Activated CD4-positive, alpha-beta T cell treated with anti-CD3 and anti-CD28 coated beads, Interleukin-2, amount 50 U/mL, for 4 hours (primary cell): Measurements from ENCODE around the gene TMEM163.
"Not testable (repeated sequence)": the region's sequence is repeated elsewhere in the genome, so short reads cannot be mapped to it uniquely, and the experiment has no call there.

ENCODE experiments used
- DNase-seq, 2 experiments: peaks; one replicate each; pipeline ENCODE4 v3.0.0-alpha.2; 2020

Gene TMEM163

DNA sequence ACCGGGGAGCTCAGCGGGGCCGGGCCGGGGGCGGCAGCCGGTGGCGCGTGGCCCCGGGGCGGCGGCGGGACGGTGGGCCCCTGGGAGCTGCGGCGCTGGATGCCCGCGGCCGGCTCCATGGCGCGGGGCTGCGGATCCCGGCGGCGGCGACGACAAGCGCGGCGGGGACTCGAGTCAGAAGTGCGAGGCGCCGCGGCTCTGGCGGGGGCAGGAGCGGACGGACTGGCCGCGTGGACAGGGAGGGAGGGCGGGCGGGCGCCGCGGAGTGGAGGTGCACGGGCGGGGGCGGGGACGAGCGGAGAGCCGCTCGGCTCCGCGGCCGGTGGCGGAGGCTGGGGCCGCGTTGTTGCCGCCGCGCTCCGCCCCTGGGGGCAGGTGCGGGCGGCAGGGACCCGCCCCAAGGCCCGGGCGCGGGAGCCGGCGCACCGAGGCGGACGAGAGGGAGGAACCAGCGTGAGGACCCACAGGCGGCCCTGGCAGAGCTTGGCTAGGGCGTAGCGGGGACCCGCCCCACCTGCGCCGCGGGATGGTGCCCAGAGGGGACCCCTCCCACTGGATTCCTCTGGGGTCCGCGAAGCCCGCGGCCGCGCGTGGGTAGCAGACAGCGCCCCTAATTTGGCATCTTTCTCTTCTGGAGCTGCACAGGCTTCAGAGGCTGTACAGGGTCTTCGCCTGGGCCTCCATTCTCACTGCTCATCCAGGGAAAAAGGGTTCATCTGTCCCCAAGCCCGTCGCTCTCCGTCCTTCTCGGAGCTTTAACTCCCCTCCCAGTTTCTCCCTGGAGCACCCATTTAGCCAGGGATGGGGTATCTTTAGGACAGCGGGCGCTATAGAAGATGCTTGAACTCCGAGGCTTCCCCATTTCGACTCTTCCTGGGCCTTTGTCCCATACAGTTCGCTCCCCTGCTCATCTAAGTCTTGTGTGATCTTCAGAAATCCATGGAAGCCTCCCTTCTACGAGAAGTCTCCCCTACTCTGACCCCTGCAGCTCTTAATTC, at the start of gene TMEM163:
TMEM163 (minus strand) TSS at position 184 of the 998 bp plus-strand sequence.
- no peak for DNase-seq

DNA sequence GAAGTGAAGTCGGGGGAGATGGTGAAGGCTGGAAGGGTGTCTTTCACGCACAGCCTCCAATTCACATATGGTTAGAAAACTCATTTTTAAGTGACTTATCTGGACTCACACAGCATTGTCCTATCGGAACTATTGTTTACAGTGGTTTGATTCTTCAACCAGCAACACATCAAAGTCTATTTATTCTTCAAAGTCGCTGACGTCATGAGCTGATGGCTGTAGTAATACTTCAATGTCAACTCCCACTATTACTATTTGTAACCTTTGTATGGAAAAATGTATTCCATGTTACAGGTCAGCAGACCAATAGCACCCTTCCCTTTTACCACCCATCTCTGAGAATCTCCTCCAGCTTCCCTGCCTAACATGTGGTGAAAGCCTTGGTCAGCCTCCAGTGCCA, 47.8 kb upstream of the TMEM163 start:
- DNase-seq = no peak

DNA sequence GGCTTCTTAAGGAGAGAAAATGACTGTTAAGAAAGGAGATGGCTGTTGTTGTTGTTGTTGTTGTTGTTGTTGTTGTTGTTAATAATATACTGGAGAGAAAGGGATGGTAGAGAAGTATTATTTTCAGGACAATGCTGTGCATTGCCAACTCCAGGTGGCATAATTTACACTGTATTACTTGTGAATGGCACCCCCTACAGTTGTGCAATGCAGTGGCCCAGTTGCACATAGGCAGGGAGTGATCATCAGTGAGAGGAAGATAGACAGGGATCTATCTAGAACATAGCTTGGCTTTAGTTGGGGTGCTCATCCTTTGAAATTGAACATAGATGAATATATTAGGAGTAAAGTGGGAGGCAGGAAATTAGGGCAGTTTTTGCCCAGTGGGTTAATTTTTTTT, 47.2 kb upstream of the TMEM163 start:
- DNase-seq = no peak

DNA sequence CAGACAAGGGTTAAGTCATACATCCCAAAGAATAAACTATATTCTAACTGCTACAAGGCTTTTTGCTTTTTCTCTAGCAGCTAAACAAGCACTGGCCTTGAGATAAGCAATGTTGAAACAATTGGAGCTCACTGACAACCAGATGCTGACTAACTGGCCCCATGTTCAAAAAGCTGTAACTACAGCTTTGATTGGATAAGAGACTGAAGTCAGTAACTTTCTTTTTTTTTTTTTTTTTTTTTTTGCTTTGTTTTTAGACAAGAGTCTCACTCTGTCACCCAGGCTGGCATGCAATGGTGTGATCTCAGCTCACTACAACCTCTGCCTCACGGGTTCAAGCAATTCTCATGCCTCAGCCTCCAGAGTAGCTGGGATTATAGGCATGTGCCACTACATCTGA, 45.4 kb upstream of the TMEM163 start:
- DNase-seq = no peak

DNA sequence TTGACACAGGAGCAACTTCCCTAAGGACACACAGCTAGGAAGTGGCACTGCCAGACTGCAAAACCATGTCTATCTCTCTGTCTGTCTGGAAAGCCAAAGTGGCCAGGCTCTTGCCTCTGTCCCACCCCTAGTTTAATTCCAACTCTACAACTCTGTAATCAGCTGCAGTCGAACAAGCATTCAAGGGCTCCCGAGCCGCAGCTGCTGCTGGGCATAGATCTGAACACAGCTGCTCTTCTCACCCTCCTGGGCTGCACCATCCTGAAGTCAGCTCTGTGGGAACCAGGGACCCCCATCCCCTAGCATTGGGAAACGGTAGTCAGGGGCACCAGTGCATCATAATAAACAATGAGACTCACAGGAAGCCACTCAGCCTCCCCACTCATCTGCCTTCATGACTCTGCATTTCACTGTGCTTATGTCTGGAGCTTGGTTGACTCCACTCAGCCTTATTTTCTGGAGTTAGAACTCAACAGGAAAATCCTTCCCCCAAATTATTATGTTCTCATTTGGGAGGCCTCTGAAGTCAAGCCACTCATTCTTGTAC, 44.4 kb upstream of the TMEM163 start:
- no peak for DNase-seq

DNA sequence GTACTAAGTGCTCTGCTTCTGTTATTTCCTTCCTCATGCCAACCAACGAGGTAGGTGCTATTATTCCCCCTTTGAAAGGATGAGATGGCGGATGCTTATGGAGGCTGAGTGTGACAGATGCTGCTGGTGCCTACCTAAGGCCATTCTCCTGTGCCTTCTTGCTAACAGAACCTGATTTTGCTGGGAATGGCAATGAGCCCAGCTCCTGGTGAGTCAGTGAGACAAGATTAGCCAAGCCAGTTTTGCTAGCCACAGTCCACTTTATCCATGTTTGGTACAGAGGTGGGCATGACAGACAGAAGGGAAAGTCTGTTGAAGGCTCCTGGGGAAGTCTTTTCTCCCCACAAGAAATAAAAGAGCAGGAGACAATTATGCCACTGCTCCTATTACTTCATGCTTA, 43.7 kb upstream of the TMEM163 start:
- no peak for DNase-seq

DNA sequence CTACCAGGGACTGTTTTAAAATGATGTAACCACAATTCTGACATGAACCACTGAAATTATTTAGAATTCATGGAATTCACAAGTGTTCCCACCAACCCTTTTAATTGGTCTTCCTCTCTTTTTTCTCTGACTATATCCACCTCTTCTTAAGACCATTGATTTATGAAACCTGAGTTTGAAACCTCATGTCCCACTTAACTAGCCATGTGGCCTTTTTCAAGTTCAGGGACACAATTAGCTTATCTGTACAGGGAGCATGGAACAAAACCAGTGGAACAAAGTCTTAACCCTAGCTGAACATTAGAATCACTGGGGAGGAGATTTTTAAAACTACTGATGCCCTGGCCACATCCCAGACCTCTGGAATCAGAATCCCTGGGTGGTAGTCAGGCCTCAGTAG, 41.6 kb upstream of the TMEM163 start:
- DNase-seq = no peak

DNA sequence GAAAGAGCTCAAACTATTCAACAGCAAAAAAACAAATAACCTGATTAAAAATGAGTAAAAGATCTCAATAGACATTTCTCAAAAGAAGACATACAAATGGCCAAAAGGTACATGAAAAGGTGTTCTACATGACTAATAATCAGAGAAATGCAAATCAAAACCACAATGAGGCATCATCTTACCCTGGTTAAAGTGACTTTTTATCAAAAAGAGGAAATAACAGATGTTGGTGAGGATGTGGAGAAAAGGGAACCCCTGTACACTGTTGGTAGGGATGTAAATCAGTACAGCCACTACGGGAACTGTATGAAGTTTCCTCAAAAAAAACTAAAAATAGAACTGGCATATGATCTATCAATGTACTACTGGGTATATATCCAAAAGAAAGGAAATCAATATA, 39.8 kb upstream of the TMEM163 start:
- no peak for DNase-seq

DNA sequence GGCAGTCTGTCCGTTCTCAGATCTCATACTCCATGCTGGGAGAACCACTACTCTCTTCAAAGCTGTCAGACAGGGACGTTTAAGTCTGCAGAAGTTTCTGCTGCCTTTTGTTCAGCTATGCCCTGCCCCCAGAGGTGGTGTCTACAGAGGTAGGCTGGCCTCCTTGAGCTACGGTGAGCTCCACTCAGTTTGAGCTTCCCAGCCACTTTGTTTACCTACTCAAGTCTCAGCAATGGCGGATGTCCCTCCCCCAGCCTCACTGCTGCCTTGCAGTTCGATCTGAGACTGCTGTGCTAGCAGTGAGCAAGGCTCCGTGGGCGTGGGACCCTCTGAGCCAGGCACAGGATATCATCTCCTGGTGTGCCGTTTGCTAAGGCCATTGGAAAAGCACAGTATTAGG, 33.2 kb upstream of the TMEM163 start:
- DNase-seq = not testable (repeated sequence)

DNA sequence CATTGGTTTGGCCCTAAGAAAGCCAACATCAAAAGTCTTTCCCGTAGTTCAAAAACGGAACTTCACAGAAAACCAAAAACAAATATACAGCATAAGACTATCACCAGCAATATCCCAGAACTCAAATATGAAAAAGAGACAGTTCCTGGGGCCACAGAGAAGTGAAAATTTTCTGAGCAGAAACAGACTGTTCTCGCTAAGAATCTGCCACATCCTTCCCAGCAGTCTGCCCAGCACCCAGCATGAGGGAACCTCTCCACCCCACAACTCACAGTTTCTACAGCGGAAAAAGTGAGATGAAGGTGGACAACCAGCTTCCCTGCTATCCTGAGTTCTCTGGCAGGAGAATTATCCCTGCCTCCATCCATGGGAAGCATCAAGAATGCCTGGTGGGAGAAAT, 26.7 kb upstream of the TMEM163 start:
- no peak for DNase-seq

DNA sequence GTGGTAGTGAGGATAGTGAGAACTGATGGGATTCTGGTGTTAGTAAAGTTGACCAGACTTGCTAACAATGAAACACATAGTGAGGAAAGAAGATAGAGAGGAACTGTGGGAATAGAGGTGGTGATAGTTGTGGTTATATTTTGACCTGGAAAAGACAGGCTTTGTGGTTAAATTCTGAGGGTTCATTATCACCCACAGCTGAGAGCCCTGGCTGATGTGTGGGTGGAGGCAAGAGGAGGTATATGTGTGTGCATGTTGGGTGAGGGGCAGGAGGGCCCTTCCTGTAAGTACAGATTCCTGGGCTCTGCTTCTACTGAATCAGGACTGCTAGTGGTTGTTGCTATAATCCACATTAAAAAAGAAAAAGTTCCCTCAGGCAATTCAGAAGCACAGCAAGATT, 26.2 kb upstream of the TMEM163 start:
- DNase-seq = no peak

DNA sequence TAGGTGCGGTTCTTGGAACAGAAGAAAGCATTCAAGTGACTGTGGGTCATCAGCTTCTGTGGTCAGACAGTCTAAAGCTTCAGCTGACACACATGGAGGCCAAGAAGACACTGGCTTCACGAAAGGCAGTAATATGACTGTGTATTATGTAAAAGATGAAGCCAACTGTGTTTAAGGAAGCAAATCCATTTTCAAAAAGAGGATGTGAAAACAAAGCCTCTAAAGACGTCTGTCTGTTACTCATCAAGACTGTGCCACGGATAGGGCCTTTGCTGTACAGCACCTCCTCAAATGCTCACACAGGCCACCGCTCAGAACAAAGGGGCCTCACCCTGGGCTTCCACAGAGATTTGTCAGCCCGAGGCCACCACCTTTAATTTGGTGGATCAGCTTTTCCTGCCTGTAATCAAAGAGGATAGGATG, 21.1 kb upstream of the TMEM163 start:
- no peak for DNase-seq

DNA sequence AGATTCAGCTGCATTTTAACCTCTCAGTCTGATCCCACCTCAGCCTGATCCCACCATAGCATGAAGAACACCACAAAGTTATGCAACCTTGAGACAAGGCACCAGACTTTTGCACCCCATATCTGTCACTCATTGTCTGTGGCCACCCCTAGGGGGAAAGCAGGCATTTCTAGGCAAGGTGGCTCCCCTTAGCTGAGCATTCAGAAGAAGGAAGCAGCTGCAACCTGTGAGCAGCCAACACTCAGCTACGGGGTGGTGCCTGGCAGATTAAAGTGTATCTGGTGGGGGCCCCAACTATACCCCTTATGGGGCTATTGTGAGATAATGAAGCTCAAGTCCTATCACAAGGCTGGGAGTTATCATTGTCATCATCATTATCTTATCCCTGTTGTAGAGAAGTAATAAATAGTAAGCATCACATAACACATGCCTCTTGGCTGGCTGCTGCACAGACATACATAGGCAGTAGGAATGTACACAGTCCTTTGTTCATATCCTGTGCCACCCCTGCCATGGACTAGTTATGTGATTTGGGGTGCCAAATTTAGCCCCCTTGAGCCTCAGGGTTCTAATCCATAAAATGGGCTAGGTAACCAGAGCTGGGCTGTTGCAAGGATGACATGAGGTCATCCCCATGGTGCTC, 20.6 kb upstream of the TMEM163 start:
- DNase-seq = no peak

DNA sequence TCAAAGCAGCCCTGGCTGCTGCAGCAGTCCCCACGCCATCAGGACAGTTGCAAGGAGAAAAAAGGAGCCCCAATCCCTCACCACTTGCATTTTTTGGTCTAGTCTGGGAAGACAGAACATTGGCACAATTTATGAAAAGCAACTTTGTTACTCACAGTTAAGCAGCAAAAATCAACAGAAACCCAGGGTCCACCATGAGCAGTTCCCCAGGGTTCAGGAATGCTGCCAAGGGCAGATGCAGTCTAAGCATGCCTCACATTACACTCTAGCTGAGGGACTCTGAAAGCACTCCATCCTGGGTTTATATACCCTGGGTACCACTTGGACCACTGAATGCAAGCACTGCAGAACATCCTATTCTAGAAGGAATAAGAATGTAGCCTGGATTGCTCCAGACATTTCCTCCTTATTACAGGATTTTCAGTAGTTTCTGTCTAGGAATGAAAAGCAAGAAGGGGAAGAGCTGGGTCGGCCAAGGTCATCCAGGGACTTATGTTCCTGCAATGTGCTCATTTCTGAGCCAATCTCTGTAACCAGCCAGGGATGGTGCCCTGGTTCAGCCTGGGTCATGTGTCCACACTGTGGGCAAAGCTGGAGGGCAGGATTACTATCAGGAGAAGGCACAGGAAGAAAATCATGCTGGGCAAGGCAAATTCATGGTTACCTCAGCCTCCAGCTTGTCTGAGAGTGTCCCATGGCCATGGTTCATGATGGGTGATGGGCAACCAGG, 19.5 kb upstream of the TMEM163 start:
- DNase-seq = no peak

DNA sequence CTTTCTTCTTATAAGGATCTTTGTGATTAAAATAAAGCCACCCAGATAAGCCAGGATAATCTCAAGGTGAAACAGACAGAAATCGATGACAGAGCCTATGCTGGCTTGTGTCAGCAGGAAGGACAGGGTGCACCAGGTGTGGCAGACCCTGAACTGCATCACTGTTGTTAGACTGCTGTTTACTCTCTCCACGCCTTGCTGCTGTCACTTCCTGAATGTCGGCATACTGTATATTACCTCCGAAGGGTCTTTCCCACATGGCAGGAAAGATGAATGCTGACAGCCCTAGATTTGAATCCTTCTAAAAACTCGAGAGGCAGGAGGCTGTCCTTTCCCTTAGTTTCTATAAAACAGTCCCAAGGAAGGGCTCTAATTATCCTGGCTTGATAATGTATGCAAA, 18.9 kb upstream of the TMEM163 start:
- DNase-seq = no peak

DNA sequence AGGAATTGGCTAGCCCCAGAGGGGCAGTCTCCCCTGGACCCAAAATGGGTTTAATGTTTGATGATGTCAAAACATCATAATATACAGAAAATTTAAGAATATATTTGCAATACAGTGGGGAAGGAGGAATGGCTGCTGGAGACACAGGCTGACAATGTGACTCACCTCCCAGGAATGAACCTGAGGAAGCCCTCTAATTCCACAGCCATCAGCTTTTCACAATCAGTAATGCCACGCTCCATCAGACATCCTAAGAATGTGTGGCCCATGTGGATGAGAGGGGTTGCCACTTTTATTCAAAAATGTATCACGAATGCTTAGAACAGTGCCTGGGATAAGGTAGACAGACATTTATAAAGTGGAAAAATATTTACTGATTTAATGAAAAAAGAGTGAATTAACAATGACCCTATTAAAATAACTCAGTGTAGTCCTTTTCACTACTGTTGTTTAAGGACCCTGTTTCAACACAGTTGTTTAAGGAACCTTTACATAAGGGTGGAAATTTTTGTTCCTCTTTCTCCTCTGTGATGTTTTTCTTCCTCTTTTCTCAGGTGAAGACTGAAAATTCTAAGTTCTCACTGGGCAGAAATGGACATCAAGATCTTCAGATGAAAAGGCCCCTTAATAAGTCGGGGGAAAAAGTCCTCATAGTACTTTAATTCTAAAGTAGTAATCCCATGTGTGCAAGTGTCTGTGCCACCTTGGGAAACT, 17.5 kb upstream of the TMEM163 start:
- no peak for DNase-seq

DNA sequence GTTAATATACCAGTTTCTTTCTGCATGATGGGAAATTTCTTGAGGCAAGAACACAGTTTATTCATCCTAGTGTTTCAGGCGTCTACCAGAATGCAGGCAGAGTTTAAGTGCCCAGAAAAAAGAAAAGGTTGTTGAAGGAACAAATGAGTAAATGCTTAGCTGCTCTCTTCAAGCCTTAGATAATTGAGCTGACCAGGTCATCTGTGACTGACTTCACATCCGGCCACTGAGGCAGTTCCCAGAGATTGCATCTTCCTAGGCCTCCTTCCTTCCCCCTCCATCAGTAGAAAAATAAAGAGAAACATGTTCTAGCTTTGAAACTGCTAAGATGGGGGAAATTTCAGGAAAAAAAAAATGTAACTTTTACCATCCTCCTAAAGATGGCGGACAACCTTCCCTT, 9.4 kb upstream of the TMEM163 start:
- no peak for DNase-seq

DNA sequence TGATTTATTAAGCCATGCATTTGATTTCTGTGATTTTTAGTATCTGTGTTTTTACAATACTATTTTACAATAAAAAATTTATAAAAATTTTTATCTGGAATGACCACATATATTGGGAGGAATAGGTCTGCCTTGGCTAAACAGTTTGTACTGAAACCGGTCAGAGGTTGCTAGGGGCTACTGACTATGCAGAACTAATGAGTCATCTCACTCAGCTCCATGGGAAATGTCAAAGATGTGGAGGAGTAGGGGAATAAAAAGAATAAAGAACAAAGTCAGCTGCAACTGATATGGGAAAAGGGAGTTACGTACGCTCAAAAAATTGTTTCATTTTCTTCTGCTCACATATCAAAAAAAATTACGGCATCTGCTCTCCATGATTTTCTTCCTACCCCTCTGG, 8.6 kb upstream of the TMEM163 start:
- no peak for DNase-seq

DNA sequence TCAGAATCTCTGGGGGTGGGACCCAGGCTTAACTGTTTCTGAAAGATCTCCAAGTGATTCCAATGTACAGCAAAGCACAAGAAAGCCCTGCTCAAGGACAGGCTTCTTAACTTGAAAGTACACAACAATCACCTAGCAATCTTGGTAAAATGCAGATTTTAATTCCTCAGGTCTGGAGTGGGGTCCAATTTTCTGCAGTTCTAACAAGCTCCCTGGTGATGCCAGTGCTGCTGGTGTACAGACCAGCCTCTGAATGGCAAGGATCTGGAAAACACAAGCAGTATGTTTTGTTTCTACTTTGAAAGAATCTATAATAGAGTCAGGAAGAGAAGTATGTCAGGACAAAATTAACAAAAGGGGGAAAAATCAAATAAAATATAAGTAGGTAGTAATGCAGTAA, 7.8 kb upstream of the TMEM163 start:
- DNase-seq = no peak

DNA sequence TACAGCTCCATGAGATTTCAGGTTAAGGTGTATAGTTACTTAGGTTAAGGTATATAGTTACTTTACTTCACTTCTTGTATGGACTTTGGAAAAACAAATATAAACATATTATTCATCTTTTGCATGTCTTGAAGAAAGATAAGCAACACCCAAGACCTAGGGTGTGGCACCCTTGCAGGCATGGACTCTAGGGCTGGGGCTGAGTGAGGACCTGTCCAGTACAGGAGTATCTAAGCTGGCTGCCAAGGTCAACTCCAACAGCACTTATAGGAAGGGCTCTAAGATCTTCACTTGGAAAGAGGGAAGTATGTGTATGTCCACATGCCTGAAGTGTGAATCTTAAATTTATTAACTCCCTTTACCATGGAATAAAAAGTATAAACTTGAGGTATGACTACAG, 7.1 kb upstream of the TMEM163 start:
- no peak for DNase-seq

DNA sequence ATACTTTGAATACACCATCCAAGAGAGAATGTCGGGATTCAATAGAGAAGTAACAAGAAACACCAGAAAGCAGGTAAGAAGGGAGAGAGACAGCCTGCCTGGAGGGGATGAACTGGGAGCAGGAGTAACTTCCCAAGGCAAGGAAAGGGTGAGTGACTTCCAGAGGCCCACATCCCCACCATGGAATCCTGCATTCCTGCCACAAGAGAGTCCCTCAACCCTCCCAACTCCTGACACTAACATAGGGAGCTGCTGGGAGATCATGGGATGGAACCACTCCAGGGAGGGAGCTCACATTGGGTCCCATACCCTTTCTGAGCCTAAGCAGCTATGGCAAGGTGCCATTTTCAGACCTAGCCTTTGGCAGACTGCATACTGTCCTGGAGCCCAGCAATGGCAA, 5.5 kb upstream of the TMEM163 start:
- no peak for DNase-seq

DNA sequence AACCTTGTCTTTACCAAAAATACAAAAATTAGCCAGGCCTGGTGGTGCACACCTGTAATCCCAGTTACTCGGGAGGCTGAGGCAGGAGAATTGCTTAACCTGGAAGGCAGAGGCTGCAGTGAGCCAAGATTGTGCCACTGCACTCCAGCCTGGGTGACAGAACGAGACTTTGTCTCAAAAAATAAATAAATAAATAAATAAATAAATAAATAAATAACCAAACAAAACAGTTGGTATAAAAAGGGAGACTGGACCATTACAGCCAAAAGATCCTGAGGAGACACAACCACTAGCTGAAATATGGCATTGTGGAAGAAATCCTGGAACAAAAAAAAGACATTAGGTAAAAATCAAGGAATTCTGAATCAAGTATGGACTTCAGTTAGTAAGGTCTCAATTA, 4.9 kb upstream of the TMEM163 start:
- not testable (repeated sequence) for DNase-seq

DNA sequence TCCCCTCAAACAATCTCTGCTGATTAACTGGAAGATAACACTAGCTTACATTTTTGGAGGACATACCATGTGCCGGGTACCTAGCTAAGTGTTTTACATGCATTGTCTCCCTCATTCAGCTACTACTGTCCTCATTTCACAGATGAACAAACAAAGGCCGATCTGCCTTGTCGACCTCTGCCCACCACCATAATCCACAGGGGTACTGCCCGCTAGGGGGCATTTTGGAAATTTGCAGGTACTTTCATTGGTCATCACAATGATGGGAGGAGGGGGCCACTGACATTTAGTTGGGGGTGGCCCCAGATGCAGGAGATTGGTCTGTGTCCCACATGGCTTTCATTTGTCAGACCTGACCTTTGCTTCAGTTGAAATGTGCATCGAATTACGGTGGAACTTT, 3.9 kb upstream of the TMEM163 start:
- no peak for DNase-seq
